Fibroblast of lung (primary cell): ENCODE measurements around the gene GABARAPL2. TPM values are rescaled to one million over a fixed set of nuclear protein-coding genes. Genes with fewer than 3 reads are reported as not detected.
"Not testable (repeated sequence)": the region's sequence is repeated elsewhere in the genome, so short reads cannot be mapped to it uniquely, and the experiment has no call there.

Source experiments
- DNase-seq, 2 donors: peaks; one replicate each; pipeline versions ENCODE4 v3.0.0 to v3.0.0-alpha.2; 2010; ENCODE audit warnings: low read depth in 2 of 2
- H2AFZ ChIP-seq: 2 replicates; pipeline ENCODE4 v1.5.1; 2012; ENCODE audit warnings: low read length, control low read depth, inconsistent platforms
- H3K27ac ChIP-seq: 2 replicates; pipeline ENCODE4 v1.5.1; 2011; ENCODE audit warnings: low read length, control low read depth; ENCODE audit not compliant: insufficient read depth
- H3K27me3 ChIP-seq: 2 replicates; pipeline ENCODE4 v1.5.1; 2011; ENCODE audit warnings: mild to moderate bottlenecking, low read length; ENCODE audit not compliant: control insufficient read depth, insufficient read depth
- H3K36me3 ChIP-seq: 2 replicates; pipeline ENCODE4 v1.5.1; 2011; ENCODE audit warnings: low read length; ENCODE audit not compliant: control insufficient read depth, insufficient read depth
- H3K4me1 ChIP-seq: 2 replicates; pipeline ENCODE4 v1.5.1; 2011; ENCODE audit warnings: low read length; ENCODE audit not compliant: control insufficient read depth, insufficient read depth; ENCODE audit errors: extremely low read depth
- H3K4me2 ChIP-seq: 2 replicates; pipeline ENCODE4 v1.5.1; 2011; ENCODE audit warnings: low read length, control low read depth; ENCODE audit not compliant: insufficient read depth; ENCODE audit errors: extremely low read depth
- H3K4me3 ChIP-seq, 4 experiments: fragments of 200-600 bp in 1 of 4; sonication (generic) in 1 of 4; replicated peaks in 1 of 4; 2 replicates each; pipeline ENCODE4 v1.5.1; 2011 to 2016; ENCODE audit warnings: low read length in 4 of 4, low read depth in 3 of 4, mild to moderate bottlenecking in 3 of 4, control low read depth in 2 of 4, inconsistent platforms in 1 of 4, mixed read lengths in 1 of 4; ENCODE audit not compliant: insufficient read depth in 1 of 4; ENCODE audit errors: control extremely low read depth in 1 of 4
- H3K79me2 ChIP-seq: 2 replicates; pipeline ENCODE4 v1.5.1; 2012; ENCODE audit warnings: mild to moderate bottlenecking, low read length, inconsistent platforms; ENCODE audit not compliant: control insufficient read depth, insufficient read depth
- H3K9ac ChIP-seq: 2 replicates; pipeline ENCODE4 v1.5.1; 2011; ENCODE audit warnings: mild to moderate bottlenecking, low read length, control low read depth; ENCODE audit not compliant: insufficient read depth
- H3K9me3 ChIP-seq: 2 replicates; pipeline ENCODE4 v1.5.1; 2012; ENCODE audit warnings: low read depth, low read length; ENCODE audit not compliant: control insufficient read depth, insufficient read depth
- H4K20me1 ChIP-seq: 2 replicates; pipeline ENCODE4 v1.5.1; 2011; ENCODE audit warnings: low read length; ENCODE audit not compliant: control insufficient read depth, insufficient read depth; ENCODE audit errors: extremely low read depth
- CTCF ChIP-seq, 2 donors: IDR thresholded peaks in 1 of 2; conservative IDR thresholded peaks in 1 of 2; 1 replicate in 1 of 2; 2 replicates in 1 of 2; pipeline ENCODE4 v1.5.1; 2011 to 2012; ENCODE audit warnings: low read length in 2 of 2, control low read depth in 1 of 2, inconsistent platforms in 1 of 2, low read depth in 1 of 2, mild to moderate bottlenecking in 1 of 2
- EZH2 ChIP-seq: IDR thresholded peaks from 2 replicates; pipeline ENCODE4 v1.5.1; 2012; ENCODE audit warnings: low read length, control low read depth, mild to moderate bottlenecking; ENCODE audit errors: missing control alignments
- polyA plus RNA-seq, 2 donors: library from polyadenylated mRNA; depleted of rRNA in 1 of 2; stranded (reverse) in 1 of 2; unstranded in 1 of 2; fragments of >200 nt; gene quantifications; 2 replicates each; pipeline ENCODE4 v1.2.1, GENCODE V29; 2011 to 2012; ENCODE audit warnings: missing spikeins in 1 of 2
- total RNA-seq: library from RNA; depleted of rRNA; stranded (reverse); fragments of >200 nt; gene quantifications from 2 replicates; pipeline ENCODE4 v1.2.1, GENCODE V29; 2014

Gene GABARAPL2
- total and polyA plus RNA-seq, 2 donors (not counting 1 experiment from before 2014, with no cell fraction given) = 37.3 to 159 TPM

- DNase-seq = no peak
- no peak overlapping the region for H3K4me2 ChIP-seq
- H3K4me3 ChIP-seq = no peak overlapping the region
- H3K27me3 ChIP-seq = no peaks in the 10 kb centered on the region
- H3K27ac ChIP-seq = no peak overlapping the region
- H3K4me1 ChIP-seq = no peaks in the 10 kb centered on the region
- H3K9me3 ChIP-seq = no peaks in the 10 kb centered on the region
- H3K36me3 ChIP-seq = no peaks in the 10 kb centered on the region
- no peaks in the 10 kb centered on the region for H3K79me2 ChIP-seq
- TF ChIP-seq CTCF (conservative IDR thresholded peaks at IDR 0.05 in 1 of 2, IDR thresholded peaks at IDR 0.05 in 1 of 2; ENCODE audit: low read depth in 1 of 2, low read length in 2 of 2) (no peak), EZH2 (no peak)
- H3K9ac ChIP-seq = no peak overlapping the region
- no peaks in the 10 kb centered on the region for H4K20me1 ChIP-seq
- H2AFZ ChIP-seq = no peak overlapping the region
Measured at GRCh38 chr16:75535211-75535843, 30.9 kb upstream of the GABARAPL2 start.

GRCh38 chr16:75535901-75536300, 30.3 kb upstream of the GABARAPL2 start, which contains the start of gene CHST5:
Gene CHST5 (minus strand): TSS chr16:75536108. CDS start chr16:75530384, 5,724 bp downstream.
- Histone ChIP-seq H3K27me3 (no peaks in the 10 kb centered on the region), H4K20me1 (no peaks in the 10 kb centered on the region), H3K9ac (no peak within 1 kb of the TSS), H3K27ac (no peak within 1 kb of the TSS), H2AFZ (no peak within 1 kb of the TSS), H3K36me3 (no peaks in the 10 kb centered on the region), H3K9me3 (no peaks in the 10 kb centered on the region), H3K4me3 (no peak within 1 kb of the TSS), H3K79me2 (no peaks in the 10 kb centered on the region), H3K4me2 (no peak within 1 kb of the TSS), H3K4me1 (no peaks in the 10 kb centered on the region)
- no peak for TF ChIP-seq CTCF (conservative IDR thresholded peaks at IDR 0.05 in 1 of 2, IDR thresholded peaks at IDR 0.05 in 1 of 2; ENCODE audit: low read depth in 1 of 2, low read length in 2 of 2)
- no peak for TF ChIP-seq EZH2
- no peak for DNase-seq

GRCh38 chr16:75537776-75538175, 28.4 kb upstream of the GABARAPL2 start:
- H2AFZ ChIP-seq = no peak overlapping the region
- H3K4me1 ChIP-seq = no peaks in the 10 kb centered on the region
- no peak overlapping the region for H3K4me3 ChIP-seq
- DNase-seq = no peak
- no peak overlapping the region for H3K27ac ChIP-seq
- H3K9ac ChIP-seq = no peak overlapping the region
- no peaks in the 10 kb centered on the region for H3K27me3 ChIP-seq
- TF ChIP-seq CTCF (conservative IDR thresholded peaks at IDR 0.05 in 1 of 2, IDR thresholded peaks at IDR 0.05 in 1 of 2; ENCODE audit: low read depth in 1 of 2, low read length in 2 of 2) (no peak), EZH2 (no peak)
- H3K36me3 ChIP-seq = no peaks in the 10 kb centered on the region
- H4K20me1 ChIP-seq = no peaks in the 10 kb centered on the region
- H3K4me2 ChIP-seq = no peak overlapping the region
- H3K79me2 ChIP-seq = no peaks in the 10 kb centered on the region
- H3K9me3 ChIP-seq = no peaks in the 10 kb centered on the region

- H3K9me3 ChIP-seq, H3K4me3 ChIP-seq: not testable (repeated sequence)
Measured at GRCh38 chr16:75538882-75539565, 27.2 kb upstream of the GABARAPL2 start.

More at GRCh38 chr16:75538882-75539565, 27.2 kb upstream of the GABARAPL2 start:
- not testable (repeated sequence) for H3K36me3 ChIP-seq, H3K79me2 ChIP-seq, H3K4me1 ChIP-seq, H3K9ac ChIP-seq, DNase-seq, H3K4me2 ChIP-seq, H3K27me3 ChIP-seq, H4K20me1 ChIP-seq, H2AFZ ChIP-seq, H3K27ac ChIP-seq
